Endothelial cell of umbilical vein (primary cell): ENCODE results near the gene ITGB2.

Source experiments
- CTCF ChIP-seq, 2 donors: IDR thresholded peaks; 1 replicate in 1 of 2; 2 replicates in 1 of 2; pipeline ENCODE4 v1.5.1; 2011; ENCODE audit warnings: low read length in 2 of 2, mild to moderate bottlenecking in 2 of 2, moderate library complexity in 2 of 2, control low read depth in 1 of 2, inconsistent platforms in 1 of 2, low read depth in 1 of 2; ENCODE audit not compliant: insufficient read depth in 1 of 2; ENCODE audit errors: extremely low read depth in 1 of 2
- MAX ChIP-seq: IDR thresholded peaks from 2 replicates; pipeline ENCODE4 v1.6.1; 2011; ENCODE audit not compliant: insufficient read depth, insufficient read length
- MYC ChIP-seq: IDR thresholded peaks from one replicate; pipeline ENCODE4 v1.6.1; 2011; ENCODE audit warnings: mild to moderate bottlenecking, low read depth, low read length

GRCh38 chr21:44933199-44933917 lies 12.7 kb upstream of the ITGB2 start:
- TF ChIP-seq CTCF (IDR thresholded peaks at IDR 0.05; ENCODE audit: extremely low read depth in 1 of 2, insufficient read depth in 1 of 2, low read depth in 1 of 2, low read length in 2 of 2) (no peak), MAX (no peak), MYC (no peak)
